CD1c-positive myeloid dendritic cell (primary cell): Measurements from ENCODE around the gene B9D2.

ENCODE experiments used
- DNase-seq: peaks from one replicate; pipeline ENCODE4 v3.0.0-alpha.2; 2016; ENCODE audit errors: extremely low spot score

B9D2 gene

GRCh38 chr19:41309180-41310032, 54.5 kb downstream of the B9D2 start:
- DNase-seq: peak; percentile 61

- DNase-seq: peak; percentile 97
Observed at GRCh38 chr19:41308450-41309179, 55.3 kb downstream of the B9D2 start.

- no peak for DNase-seq
Observed at GRCh38 chr19:41307954-41308449, 55.9 kb downstream of the B9D2 start.

DNA sequence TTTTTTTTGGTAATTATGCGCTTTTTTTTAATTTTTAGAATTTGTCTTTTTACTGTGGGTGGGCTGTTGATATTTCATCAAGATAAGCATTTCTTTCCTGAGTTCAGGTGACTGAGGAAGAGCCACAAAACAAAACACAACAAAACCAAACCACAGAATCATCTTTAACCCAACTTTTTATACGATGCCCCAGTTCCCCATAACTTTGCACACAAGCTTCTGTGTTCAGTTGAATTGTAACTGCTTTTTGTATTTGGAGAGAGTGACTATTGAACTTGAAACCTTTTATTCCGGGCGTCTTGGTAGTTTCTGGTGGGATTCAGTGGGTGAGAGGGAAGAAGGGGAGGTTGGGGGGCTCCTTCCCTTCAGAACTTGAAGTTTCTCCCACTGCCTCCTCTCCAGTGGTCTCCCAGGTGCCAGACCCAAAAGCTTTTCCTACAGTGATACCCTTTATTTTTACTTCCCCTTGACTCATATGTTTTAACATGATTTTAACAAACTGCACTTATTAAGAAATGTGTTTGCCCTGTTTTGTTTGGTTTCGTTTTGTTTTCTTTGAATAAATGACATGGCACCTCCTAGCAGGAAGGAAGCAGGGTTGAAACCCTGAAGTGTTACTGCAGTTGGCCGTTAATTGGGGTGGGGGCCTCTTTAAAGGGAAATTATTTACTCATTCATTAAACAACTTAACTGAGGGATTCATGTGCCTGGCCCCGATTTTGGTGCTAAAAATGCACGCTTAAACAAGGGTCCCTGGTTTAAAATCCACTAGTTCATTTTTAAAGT, 56.7 kb downstream of the B9D2 start:
- peak; percentile 46 for DNase-seq

DNA sequence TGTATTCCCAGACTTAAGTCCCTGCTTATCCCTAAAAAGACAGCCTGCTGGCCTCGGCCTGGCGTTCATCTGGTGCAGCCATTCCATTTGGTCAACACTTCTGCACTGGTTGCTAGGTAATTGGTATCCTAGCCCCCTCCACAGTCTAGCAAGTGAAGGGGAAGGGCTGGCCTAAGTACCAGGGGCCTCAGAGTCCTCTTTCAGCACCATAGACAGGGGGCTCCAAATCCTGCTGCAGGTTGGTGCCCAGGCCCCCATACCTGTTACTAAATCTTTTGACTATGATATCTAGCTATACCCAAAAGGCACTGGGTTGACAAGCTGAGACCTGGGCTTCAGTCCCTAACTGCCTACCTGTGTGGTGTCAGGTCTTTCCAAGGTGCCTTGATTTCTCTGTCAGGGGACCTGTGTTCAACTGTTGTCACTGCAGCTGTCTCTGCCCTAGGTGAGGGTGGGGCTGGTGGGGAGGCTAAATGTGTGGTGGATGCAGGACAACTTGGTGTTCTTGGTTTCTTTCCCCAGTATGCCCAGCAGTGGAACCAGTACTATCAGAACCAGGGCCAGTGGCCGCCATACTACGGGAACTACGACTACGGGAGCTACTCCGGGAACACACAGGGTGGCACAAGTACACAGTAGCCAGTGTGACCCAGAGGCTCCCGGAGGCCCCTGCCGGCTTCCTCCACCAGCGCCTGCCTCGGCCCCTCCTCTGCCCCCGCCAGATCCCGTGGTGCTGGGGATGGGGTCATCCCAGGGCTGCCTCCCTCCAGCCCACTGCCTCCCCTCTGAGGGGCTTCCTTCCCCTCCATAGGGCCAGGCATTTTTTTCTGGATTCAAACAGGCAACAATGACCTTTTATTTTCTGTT, 57.8 kb downstream of the B9D2 start:
- no peak for DNase-seq

DNA sequence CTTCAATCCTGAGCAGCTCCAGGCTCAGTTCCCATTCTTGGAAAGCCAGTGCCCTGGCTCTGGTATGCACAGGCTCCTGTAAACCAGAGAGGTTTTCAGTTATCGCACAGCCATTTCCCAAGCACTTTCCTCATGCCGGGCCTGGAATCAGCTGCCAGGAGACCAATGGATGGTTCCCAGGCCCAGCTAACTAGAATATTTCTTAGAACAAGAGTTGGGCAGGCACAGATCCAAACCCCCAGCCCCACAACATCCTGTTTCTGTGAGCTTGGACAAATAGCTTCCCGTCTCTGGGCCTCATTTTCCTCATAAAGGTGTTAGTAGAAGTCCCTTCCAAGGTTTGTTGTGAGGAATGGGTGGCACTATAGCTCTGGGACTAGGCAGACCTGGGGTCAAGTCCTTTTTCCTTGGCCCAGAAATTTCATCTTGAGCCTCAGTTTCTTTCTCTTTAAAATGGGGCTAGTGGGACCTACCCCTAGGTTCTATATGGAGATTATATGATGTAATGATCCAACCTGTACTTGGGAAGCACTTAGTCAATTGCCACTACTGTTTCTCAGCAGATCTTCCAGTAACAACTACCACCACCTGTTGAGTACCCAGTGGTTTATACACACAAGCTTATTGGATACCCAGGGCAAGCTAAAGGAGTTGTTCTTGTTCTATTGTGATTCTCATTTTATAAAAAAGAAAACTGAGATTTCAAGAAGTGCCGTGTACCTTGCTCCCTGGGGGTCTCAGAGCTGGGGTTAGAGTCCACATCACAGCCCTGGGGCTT, 59.1 kb downstream of the B9D2 start:
- DNase-seq: no peak
